22Rv1 (cell line): Measurements from ENCODE around the gene RER1.

Experiments
- H3K27ac ChIP-seq: fragments of 450-650 bp; 2 replicates; pipeline ENCODE4 v1.5.1; 2017
- CTCF ChIP-seq: fragments of 450-650 bp; IDR thresholded peaks from 2 replicates; pipeline ENCODE4 v1.5.1; 2017; ENCODE audit warnings: mild to moderate bottlenecking
- ZFX ChIP-seq: fragments of 450-650 bp; IDR thresholded peaks from 2 replicates; pipeline ENCODE4 v1.6.1; 2017; ENCODE audit warnings: antibody characterized with exemption, borderline replicate concordance

Gene RER1

GRCh38 chr1:2407991-2408275 is 16.3 kb downstream of the RER1 start:
- TF ChIP-seq ZFX (no peak), CTCF (no peak)
- no peak overlapping the region for H3K27ac ChIP-seq

GRCh38 chr1:2408456-2408855 is 16.8 kb downstream of the RER1 start:
- TF ChIP-seq ZFX (no peak), CTCF (no peak)
- H3K27ac ChIP-seq = no peak overlapping the region

GRCh38 chr1:2408859-2409276 is 17.2 kb downstream of the RER1 start:
- TF ChIP-seq CTCF = no peak
- no peak for TF ChIP-seq ZFX
- no peak overlapping the region for H3K27ac ChIP-seq

- TF ChIP-seq CTCF (no peak), ZFX (no peak)
- H3K27ac ChIP-seq = no peak overlapping the region
These were observed 18.1 kb downstream of the RER1 start for GRCh38 chr1:2409745-2410144.

GRCh38 chr1:2411801-2412394 is 20.3 kb downstream of the RER1 start:
- H3K27ac ChIP-seq = peak overlapping the region; percentile 89
- TF ChIP-seq ZFX (no peak), CTCF (no peak)

GRCh38 chr1:2412395-2412772 is 20.7 kb downstream of the RER1 start, which contains the start of gene PEX10:
Gene PEX10, minus strand, starts transcription at chr1:2412564. Its CDS starts 62 bp downstream, at chr1:2412502.
- no peak for TF ChIP-seq ZFX
- TF ChIP-seq CTCF = no peak
- H3K27ac ChIP-seq = peak within 1 kb of the TSS; percentile 89

- peak overlapping the region; percentile 89 for H3K27ac ChIP-seq
- TF ChIP-seq ZFX = no peak
- TF ChIP-seq CTCF = no peak
These were observed 21.3 kb downstream of the RER1 start for GRCh38 chr1:2412773-2413494.
